Neural progenitor cell (in vitro differentiated cells): Measurements from ENCODE around the gene PRDM7. TPM values are rescaled to one million over a fixed set of nuclear protein-coding genes. Genes with fewer than 3 reads are reported as not detected.

ENCODE experiments used
- DNase-seq: peaks from one replicate; pipeline ENCODE4 v3.0.0-alpha.2; 2016; ENCODE audit warnings: low spot score
- H2AFZ ChIP-seq: fragments of 200-600 bp; sonication (generic); replicated peaks from 2 replicates; pipeline ENCODE4 v1.6.1; 2016; ENCODE audit warnings: antibody characterized with exemption
- H3F3A ChIP-seq: fragments of 200-600 bp; sonication (generic); 2 replicates; pipeline ENCODE4 v1.6.1; 2016; ENCODE audit warnings: antibody characterized with exemption, low read depth
- H3K27ac ChIP-seq: fragments of 200-600 bp; sonication (generic); 2 replicates; pipeline ENCODE4 v1.5.1; 2016; ENCODE audit warnings: mild to moderate bottlenecking
- H3K27me3 ChIP-seq: fragments of 200-600 bp; sonication (generic); 2 replicates; pipeline ENCODE4 v1.6.1; 2016; ENCODE audit warnings: mild to moderate bottlenecking, moderate library complexity
- H3K36me3 ChIP-seq: fragments of 200-600 bp; sonication (generic); 2 replicates; pipeline ENCODE4 v1.5.1; 2016
- H3K4me1 ChIP-seq: fragments of 200-600 bp; sonication (generic); 2 replicates; pipeline ENCODE4 v1.6.1; 2016; ENCODE audit warnings: mixed run types
- H3K4me2 ChIP-seq: fragments of 200-600 bp; sonication (generic); 2 replicates; pipeline ENCODE4 v1.6.1; 2016
- H3K4me3 ChIP-seq: fragments of 200-600 bp; sonication (generic); 2 replicates; pipeline ENCODE4 v1.5.1; 2016
- H3K79me2 ChIP-seq: fragments of 200-600 bp; sonication (generic); 2 replicates; pipeline ENCODE4 v1.6.1; 2016; ENCODE audit warnings: low read depth
- H3K9ac ChIP-seq: fragments of 200-600 bp; sonication (generic); 2 replicates; pipeline ENCODE4 v1.6.1; 2016
- H3K9me3 ChIP-seq: fragments of 200-600 bp; sonication (generic); 2 replicates; pipeline ENCODE4 v1.5.1; 2016; ENCODE audit warnings: low read depth
- H4K20me1 ChIP-seq: fragments of 200-600 bp; sonication (generic); 2 replicates; pipeline ENCODE4 v1.6.1; 2016; ENCODE audit warnings: low read depth
- H3K27ac Mint-ChIP-seq: 3 replicates; pipeline ENCODE4 v1.8.0; 2021; ENCODE audit warnings: mixed read lengths
- H3K27me3 Mint-ChIP-seq: 2 replicates; pipeline ENCODE4 v1.8.0; 2022; ENCODE audit warnings: low read depth, mild to moderate bottlenecking, inconsistent platforms, moderate library complexity, mixed read lengths; ENCODE audit not compliant: insufficient read depth
- H3K36me3 Mint-ChIP-seq: 3 replicates; pipeline ENCODE4 v1.8.0; 2021; ENCODE audit warnings: mixed read lengths
- H3K4me1 Mint-ChIP-seq: 3 replicates; pipeline ENCODE4 v1.8.0; 2021; ENCODE audit warnings: mixed read lengths
- H3K4me3 Mint-ChIP-seq: 3 replicates; pipeline ENCODE4 v1.8.0; 2021; ENCODE audit warnings: mild to moderate bottlenecking, moderate library complexity, mixed read lengths
- H3K9me3 Mint-ChIP-seq: 3 replicates; pipeline ENCODE4 v1.8.0; 2020; ENCODE audit warnings: mixed read lengths
- EZH2 ChIP-seq: fragments of 200-600 bp; sonication (generic); IDR thresholded peaks from 2 replicates; pipeline ENCODE4 v1.6.1; 2017; ENCODE audit warnings: antibody characterized with exemption, mild to moderate bottlenecking, moderate library complexity
- EZH2phosphoT487 ChIP-seq: fragments of 200-600 bp; sonication (generic); IDR thresholded peaks from 2 replicates; pipeline ENCODE4 v1.6.1; 2017; ENCODE audit warnings: antibody characterized with exemption
- total RNA-seq: library from RNA; depleted of rRNA; stranded (reverse); fragments of >200 nt; gene quantifications from 2 replicates; pipeline ENCODE4 v1.2.3, GENCODE V29; 2015; ENCODE audit warnings: low replicate concordance
- TF ChIP-seq, protein P1 (sequence below): fragments of 200-600 bp; sonication (generic); IDR thresholded peaks from 2 replicates; pipeline ENCODE4 v1.5.1; 2017; ENCODE audit warnings: antibody characterized with exemption, mild to moderate bottlenecking

PRDM7 gene
- total RNA-seq, 1 donor from 2014 or later: not detected

DNA sequence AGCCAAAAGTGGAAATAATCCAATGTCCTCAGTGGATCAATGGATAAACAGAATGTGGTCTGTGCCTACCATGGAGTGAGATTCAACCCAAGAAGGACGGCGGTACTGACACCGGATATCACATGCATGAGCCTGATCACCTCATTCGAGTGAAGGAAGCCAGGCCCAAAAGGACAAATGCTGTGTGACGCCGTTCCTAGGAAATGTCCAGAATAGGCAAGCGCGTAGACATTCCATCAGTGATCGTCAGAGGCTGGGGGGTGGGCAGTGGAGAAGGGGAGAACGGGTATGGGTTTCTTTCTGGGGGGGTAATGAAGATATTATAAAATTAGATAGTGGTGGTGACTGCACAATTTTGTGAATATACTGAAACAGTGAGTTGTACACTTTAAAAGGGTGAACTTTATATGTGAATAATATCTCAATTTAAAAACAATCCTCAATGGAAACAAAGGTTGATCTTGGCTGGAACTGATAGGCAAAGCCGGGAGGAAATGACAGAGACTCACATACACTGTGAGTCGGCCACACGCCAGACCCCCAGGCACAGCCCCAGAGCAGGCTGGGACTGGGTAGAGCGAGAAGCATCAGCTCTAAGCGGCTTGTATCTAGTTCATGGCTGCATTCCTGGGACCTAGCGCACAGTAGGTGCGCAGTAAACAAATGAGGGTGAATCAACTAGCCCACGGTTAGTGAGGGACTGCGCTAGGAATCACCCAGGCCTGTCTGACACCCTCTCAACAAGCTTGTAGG lies 61.4 kb downstream of the PRDM7 start:
- no peaks in the 10 kb centered on the region for H3K36me3 Mint-ChIP-seq
- H3K4me1 ChIP-seq: peaks cover 13% of the 10 kb centered on the region
- no peak for DNase-seq
- peaks cover 10% of the 10 kb centered on the region for H3K4me1 Mint-ChIP-seq
- no peak overlapping the region for H3K9ac ChIP-seq
- H3K27me3 ChIP-seq: peaks cover 29% of the 10 kb centered on the region
- no peak overlapping the region for H3K27ac ChIP-seq
- peaks cover 26% of the 10 kb centered on the region for H3F3A ChIP-seq
- H3K4me2 ChIP-seq: no peak overlapping the region
- no peak overlapping the region for H3K4me3 ChIP-seq
- no peak overlapping the region for H2AFZ ChIP-seq
- TF ChIP-seq, protein P1, sequence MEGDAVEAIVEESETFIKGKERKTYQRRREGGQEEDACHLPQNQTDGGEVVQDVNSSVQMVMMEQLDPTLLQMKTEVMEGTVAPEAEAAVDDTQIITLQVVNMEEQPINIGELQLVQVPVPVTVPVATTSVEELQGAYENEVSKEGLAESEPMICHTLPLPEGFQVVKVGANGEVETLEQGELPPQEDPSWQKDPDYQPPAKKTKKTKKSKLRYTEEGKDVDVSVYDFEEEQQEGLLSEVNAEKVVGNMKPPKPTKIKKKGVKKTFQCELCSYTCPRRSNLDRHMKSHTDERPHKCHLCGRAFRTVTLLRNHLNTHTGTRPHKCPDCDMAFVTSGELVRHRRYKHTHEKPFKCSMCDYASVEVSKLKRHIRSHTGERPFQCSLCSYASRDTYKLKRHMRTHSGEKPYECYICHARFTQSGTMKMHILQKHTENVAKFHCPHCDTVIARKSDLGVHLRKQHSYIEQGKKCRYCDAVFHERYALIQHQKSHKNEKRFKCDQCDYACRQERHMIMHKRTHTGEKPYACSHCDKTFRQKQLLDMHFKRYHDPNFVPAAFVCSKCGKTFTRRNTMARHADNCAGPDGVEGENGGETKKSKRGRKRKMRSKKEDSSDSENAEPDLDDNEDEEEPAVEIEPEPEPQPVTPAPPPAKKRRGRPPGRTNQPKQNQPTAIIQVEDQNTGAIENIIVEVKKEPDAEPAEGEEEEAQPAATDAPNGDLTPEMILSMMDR: no peak
- TF ChIP-seq EZH2phosphoT487 (no peak), EZH2 (no peak)
- H4K20me1 ChIP-seq: no peaks in the 10 kb centered on the region
- H3K27me3 Mint-ChIP-seq: peaks cover 23% of the 10 kb centered on the region
- no peaks in the 10 kb centered on the region for H3K9me3 ChIP-seq
- no peak overlapping the region for H3K27ac Mint-ChIP-seq
- H3K36me3 ChIP-seq: no peaks in the 10 kb centered on the region
- no peaks in the 10 kb centered on the region for H3K9me3 Mint-ChIP-seq
- peaks cover 4% of the 10 kb centered on the region for H3K79me2 ChIP-seq
- H3K4me3 Mint-ChIP-seq: no peak overlapping the region

GRCh38 chr16:90012991-90013745 lies 64.0 kb downstream of the PRDM7 start:
- no peak for TF ChIP-seq EZH2phosphoT487
- TF ChIP-seq EZH2: no peak
- TF ChIP-seq, protein P1: no peak
- peaks cover 6% of the 10 kb centered on the region for H3F3A ChIP-seq
- no peak overlapping the region for H3K4me3 ChIP-seq
- Mint-ChIP-seq H3K36me3 (no peaks in the 10 kb centered on the region), H3K9me3 (no peaks in the 10 kb centered on the region), H3K27ac (no peak overlapping the region), H3K4me3 (no peak overlapping the region), H3K4me1 (no peaks in the 10 kb centered on the region), H3K27me3 (peaks cover 17% of the 10 kb centered on the region)
- no peak overlapping the region for H3K9ac ChIP-seq
- H2AFZ ChIP-seq: no peak overlapping the region
- no peak for DNase-seq
- H3K79me2 ChIP-seq: peaks cover 4% of the 10 kb centered on the region
- no peaks in the 10 kb centered on the region for H3K9me3 ChIP-seq
- H3K36me3 ChIP-seq: no peaks in the 10 kb centered on the region
- H3K4me2 ChIP-seq: no peak overlapping the region
- H3K4me1 ChIP-seq: peaks cover 4% of the 10 kb centered on the region
- peaks cover 9% of the 10 kb centered on the region for H3K27me3 ChIP-seq
- no peak overlapping the region for H3K27ac ChIP-seq
- H4K20me1 ChIP-seq: no peaks in the 10 kb centered on the region

- Mint-ChIP-seq H3K9me3 (no peaks in the 10 kb centered on the region), H3K4me3 (no peak overlapping the region), H3K27ac (no peak overlapping the region), H3K36me3 (no peaks in the 10 kb centered on the region), H3K27me3 (peaks cover 14% of the 10 kb centered on the region), H3K4me1 (no peaks in the 10 kb centered on the region)
- TF ChIP-seq EZH2phosphoT487 (no peak), EZH2 (no peak)
- TF ChIP-seq, protein P1: no peak
- Histone ChIP-seq H3F3A (no peaks in the 10 kb centered on the region), H3K27me3 (no peaks in the 10 kb centered on the region), H4K20me1 (no peaks in the 10 kb centered on the region), H2AFZ (no peak overlapping the region), H3K9ac (no peak overlapping the region), H3K4me2 (no peak overlapping the region), H3K79me2 (peaks cover 4% of the 10 kb centered on the region), H3K27ac (no peak overlapping the region), H3K4me3 (no peak overlapping the region), H3K9me3 (no peaks in the 10 kb centered on the region), H3K4me1 (peaks cover 4% of the 10 kb centered on the region), H3K36me3 (no peaks in the 10 kb centered on the region)
- DNase-seq: no peak
Measured at GRCh38 chr16:90011908-90012501, 65.1 kb downstream of the PRDM7 start.
